ENCODE measurements around the gene ZDHHC14.

DNA sequence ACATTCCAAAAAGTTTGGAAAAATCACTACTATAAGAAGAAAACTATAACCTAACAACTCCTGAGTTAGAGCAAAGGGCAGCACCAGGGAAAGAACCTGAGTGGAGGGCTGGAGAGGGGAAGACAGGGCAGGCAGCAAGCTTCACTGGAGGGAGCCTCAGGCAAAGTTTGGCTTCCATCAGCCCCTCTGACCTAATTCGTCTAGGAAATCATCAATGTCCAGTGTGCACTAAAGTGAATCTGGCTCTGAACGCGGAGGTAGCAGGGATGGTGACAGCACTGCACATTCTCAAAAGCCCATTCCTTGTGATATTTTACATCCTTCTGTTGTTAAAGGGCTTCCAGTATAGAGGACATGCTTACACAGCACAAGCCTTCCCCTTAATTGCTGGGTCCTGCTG, 87.1 kb downstream of the ZDHHC14 start:
- TF ChIP-seq, protein P1, sequence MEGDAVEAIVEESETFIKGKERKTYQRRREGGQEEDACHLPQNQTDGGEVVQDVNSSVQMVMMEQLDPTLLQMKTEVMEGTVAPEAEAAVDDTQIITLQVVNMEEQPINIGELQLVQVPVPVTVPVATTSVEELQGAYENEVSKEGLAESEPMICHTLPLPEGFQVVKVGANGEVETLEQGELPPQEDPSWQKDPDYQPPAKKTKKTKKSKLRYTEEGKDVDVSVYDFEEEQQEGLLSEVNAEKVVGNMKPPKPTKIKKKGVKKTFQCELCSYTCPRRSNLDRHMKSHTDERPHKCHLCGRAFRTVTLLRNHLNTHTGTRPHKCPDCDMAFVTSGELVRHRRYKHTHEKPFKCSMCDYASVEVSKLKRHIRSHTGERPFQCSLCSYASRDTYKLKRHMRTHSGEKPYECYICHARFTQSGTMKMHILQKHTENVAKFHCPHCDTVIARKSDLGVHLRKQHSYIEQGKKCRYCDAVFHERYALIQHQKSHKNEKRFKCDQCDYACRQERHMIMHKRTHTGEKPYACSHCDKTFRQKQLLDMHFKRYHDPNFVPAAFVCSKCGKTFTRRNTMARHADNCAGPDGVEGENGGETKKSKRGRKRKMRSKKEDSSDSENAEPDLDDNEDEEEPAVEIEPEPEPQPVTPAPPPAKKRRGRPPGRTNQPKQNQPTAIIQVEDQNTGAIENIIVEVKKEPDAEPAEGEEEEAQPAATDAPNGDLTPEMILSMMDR (IDR thresholded peaks at IDR 0.05; ENCODE audit: low read length), result no peak
- TF ChIP-seq EZH2phosphoT487 (IDR thresholded peaks at IDR 0.05; ENCODE audit: low read length) (no peak), EZH2 (optimal IDR thresholded peaks at IDR 0.05; ENCODE audit: low read depth, low read length) (no peak)
